NCI-H1092 treated with DMSO at 0.1 percent for 48 hours (cell line): ENCODE results near the gene ZNF507.
"Not testable (repeated sequence)": the region's sequence is repeated elsewhere in the genome, so short reads cannot be mapped to it uniquely, and the experiment has no call there.

Experiments used
- DNase-seq: peaks from one replicate; lab custom pipeline; 2025; lab: John Stamatoyannopoulos, UW

ZNF507 gene

GRCh38 chr19:32368787-32369186 lies 23.4 kb downstream of the ZNF507 start:
- no peak for DNase-seq

GRCh38 chr19:32372726-32373517 lies 27.5 kb downstream of the ZNF507 start:
- DNase-seq, result no peak

- peak; percentile 5 for DNase-seq
Observed at GRCh38 chr19:32373585-32374295, 28.3 kb downstream of the ZNF507 start.

GRCh38 chr19:32374362-32374761 lies 29.0 kb downstream of the ZNF507 start:
- not testable (repeated sequence) for DNase-seq

GRCh38 chr19:32377088-32377487 lies 31.7 kb downstream of the ZNF507 start:
- not testable (repeated sequence) for DNase-seq

- DNase-seq, result no peak
Observed at GRCh38 chr19:32380269-32380668, 34.9 kb downstream of the ZNF507 start.

- no peak for DNase-seq
Observed at GRCh38 chr19:32387701-32388392, 42.4 kb downstream of the ZNF507 start.

- no peak for DNase-seq
Observed at GRCh38 chr19:32388393-32388855, 43.0 kb downstream of the ZNF507 start.

GRCh38 chr19:32392901-32393300 lies 47.5 kb downstream of the ZNF507 start:
- no peak for DNase-seq

- no peak for DNase-seq
Observed at GRCh38 chr19:32396046-32396652, 50.7 kb downstream of the ZNF507 start.

- DNase-seq, result no peak
Observed at GRCh38 chr19:32397671-32398101, 52.3 kb downstream of the ZNF507 start.

GRCh38 chr19:32401992-32402391 lies 56.6 kb downstream of the ZNF507 start:
- DNase-seq, result no peak

- DNase-seq, result no peak
Observed at GRCh38 chr19:32403291-32403995, 58.0 kb downstream of the ZNF507 start.

GRCh38 chr19:32404213-32404932 lies 59.0 kb downstream of the ZNF507 start:
- DNase-seq, result no peak

GRCh38 chr19:32404933-32405430 lies 59.6 kb downstream of the ZNF507 start:
- DNase-seq, result no peak

GRCh38 chr19:32405431-32406160 lies 60.2 kb downstream of the ZNF507 start, which contains the start of gene DPY19L3:
Gene DPY19L3, plus strand, starts transcription at chr19:32405770. Its CDS starts 2,484 bp downstream, at chr19:32408254.
- peak; percentile 87 for DNase-seq

- DNase-seq, result no peak
Observed at GRCh38 chr19:32406161-32407003, 61.0 kb downstream of the ZNF507 start.

- DNase-seq, result no peak
Observed at GRCh38 chr19:32407004-32407992, 61.9 kb downstream of the ZNF507 start.
